NCI-H2081 (cell line): Measurements from ENCODE around the gene MAGED1.

Source experiments
- DNase-seq, 2 experiments: peaks; one replicate each; lab custom pipeline; 2025; lab: John Stamatoyannopoulos, UW

MAGED1 gene

GRCh38 chrX:51892921-51893745 lies at the start of gene MAGED1:
Gene MAGED1, plus strand, starts transcription at chrX:51893623. Its CDS starts 682 bp downstream, at chrX:51894305.
- peak; percentile 93 to 94 for DNase-seq

DNA sequence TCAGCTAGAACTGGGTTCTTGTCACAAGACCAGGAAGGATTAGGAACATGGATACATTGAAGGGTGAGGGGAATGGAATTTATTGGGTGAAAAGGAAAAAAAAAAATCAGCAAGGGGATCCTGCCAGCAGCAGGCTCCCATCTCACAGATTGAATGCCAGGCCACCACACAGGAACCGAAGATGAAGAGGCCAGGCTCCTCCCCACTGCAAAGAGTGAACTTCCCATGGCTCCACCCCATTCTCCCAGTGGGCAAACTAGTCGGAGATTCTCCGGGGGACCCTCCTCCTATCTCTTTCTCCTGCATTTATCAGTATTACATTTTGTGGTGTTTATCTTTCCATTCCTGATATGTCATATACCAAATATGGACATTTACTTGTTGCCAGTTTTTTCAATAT lies 46.0 kb upstream of the MAGED1 start:
- no peak for DNase-seq

DNA sequence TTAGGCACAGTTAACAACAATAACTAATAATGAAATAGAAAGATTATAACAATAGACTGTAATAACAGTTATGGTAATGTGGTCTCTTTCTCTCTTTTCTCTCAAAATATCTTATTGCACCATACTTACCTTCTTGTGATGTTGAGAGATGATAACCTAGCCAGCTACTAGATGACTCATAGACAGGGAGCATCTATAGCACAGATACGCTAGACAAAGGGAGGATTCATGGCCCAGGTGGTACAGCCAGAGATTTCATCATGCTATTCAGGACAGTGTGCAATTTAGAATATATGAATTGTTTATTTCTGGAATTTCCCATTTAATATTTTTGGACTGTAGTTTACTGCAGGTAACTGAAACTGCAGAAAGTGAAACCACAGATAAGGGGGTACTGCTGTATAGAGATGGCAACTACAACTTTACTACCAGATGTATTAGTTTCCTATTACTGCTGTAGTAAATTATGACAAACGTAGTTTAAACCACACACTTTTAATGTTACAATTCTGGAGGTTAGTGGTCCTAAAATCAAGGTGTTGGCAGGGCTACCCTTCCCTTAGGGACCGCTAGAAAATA lies 41.8 kb upstream of the MAGED1 start:
- DNase-seq, result no peak

GRCh38 chrX:51852096-51852495 lies 41.3 kb upstream of the MAGED1 start:
- DNase-seq, result no peak

- no peak for DNase-seq
These were observed 40.8 kb upstream of the MAGED1 start for GRCh38 chrX:51852621-51853020.

DNA sequence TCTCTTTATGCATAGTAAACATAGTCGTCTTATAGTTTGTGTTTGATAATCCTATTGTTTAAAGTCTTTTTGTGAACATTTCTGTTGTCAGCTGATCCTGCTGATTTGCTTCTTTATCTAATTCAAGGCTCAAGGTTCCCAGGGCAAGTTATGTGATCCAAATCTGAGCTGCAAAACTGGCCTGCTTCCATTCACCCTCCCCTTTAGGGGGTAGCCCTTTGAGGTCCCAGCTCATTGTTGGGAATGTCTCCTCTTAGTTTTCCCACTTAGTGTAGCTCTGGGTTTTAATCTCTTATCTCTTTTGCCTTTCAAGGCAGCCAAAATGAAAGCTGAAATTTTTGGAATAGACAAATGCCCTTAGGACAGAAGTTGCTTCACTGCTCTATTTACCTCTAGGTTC lies 40.2 kb upstream of the MAGED1 start:
- DNase-seq, result no peak

DNA sequence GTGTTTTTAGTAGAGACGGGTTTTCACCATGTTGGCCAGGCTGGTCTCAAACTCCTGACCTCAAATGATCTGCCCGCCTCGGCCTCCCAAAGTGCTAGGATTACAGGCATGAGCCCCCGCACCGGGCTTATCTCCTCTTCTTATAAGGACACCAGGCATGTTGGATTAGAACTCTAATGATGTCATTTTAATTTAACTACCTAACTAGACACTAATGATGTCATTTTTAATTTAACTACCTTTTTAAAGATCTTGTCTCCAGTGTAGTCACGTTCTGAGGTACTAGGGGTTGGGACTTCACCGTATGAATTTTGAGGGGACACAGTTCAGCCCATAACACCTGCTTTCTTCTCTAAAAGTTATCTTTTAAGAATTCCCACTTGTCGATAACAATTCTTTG lies 37.7 kb upstream of the MAGED1 start:
- no peak for DNase-seq

DNA sequence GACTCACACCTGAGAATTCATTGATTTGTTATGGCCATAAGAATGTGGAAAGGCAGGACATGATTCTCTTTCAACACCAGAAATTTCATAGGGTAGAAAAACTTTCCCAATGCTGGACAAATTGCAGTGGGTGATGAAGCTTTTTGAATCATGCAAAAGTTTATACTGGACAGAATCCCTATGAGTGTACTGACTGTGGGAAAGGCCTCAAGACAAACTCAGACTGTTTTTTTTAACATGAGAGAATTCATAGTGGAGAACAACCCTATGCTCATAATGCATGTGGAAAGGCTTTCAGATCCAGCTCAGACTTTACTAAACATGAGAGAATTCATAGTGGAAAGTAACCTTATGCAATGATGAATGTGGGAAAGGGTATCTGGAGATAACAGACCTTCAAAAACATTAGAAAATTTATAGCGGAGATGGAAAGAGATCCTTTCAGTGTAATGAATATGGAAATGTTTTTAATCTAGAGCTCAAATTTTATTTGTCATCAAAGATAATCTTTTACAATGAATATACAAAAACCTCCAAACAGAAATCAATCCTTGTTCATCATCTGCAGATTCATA lies 36.2 kb upstream of the MAGED1 start:
- DNase-seq, result no peak

- peak in 1 of 2 experiments; percentile 33 for DNase-seq
These were observed 32.7 kb upstream of the MAGED1 start for GRCh38 chrX:51860679-51861078.

DNA sequence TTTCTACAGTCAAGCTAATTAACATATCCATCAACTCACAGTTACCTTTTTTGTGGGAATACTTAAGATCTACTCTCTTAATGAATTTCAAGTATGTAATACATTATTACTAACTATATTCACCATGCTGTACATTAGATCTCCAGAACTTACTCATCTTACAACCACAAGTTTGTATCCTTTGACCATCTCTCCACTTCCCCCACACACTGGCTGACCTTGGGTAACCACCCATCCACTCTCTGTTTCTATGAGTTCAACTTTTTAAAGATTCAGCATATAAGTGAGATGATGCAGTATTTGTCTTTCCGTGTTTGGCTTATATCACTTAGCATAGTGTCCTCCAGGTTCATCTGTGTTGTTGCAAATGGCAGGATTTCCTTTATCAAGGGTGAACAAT lies 30.5 kb upstream of the MAGED1 start:
- no peak for DNase-seq

DNA sequence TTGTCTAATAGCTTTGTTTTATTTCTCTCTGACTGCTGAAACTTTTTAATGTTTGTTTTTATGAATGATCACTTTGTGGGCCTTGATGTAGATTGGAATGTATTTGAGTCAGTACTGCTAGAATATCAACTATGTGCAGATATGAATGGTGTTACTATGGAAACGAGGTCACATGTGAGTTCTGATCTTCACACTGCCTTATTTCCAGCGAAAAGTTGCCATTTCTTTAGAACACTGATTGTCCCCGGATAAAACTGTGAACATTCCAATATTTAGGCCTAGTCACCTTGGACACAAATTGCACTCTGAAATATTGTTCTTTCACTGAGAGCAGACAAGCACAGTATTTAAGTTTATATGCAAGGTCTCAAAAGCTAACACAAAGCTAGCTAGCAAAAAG lies 27.2 kb upstream of the MAGED1 start:
- DNase-seq, result no peak

- DNase-seq, result no peak
These were observed 25.8 kb upstream of the MAGED1 start for GRCh38 chrX:51867626-51868025.

- no peak for DNase-seq
These were observed 23.1 kb upstream of the MAGED1 start for GRCh38 chrX:51870354-51870753.

DNA sequence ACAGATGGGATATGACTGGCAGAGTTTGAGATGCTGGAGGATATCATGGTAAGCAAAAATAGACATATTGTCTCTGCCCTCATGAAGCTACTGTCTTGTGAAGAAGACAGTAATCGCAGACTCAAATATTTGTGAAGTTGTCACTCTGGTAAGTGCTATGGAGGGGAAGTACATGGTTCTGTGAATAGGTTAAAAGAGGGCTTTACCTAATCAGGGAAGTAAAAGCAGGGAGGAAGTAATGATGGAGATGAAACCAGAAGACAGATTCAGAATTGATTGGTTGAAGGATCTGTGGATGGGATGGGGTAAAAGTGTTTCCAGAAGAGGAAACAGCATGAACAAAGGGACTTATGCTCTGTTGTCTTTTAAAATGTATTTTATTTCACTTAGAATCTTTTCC lies 19.3 kb upstream of the MAGED1 start:
- DNase-seq, result no peak

GRCh38 chrX:51876441-51876840 lies 17.0 kb upstream of the MAGED1 start:
- no peak for DNase-seq

DNA sequence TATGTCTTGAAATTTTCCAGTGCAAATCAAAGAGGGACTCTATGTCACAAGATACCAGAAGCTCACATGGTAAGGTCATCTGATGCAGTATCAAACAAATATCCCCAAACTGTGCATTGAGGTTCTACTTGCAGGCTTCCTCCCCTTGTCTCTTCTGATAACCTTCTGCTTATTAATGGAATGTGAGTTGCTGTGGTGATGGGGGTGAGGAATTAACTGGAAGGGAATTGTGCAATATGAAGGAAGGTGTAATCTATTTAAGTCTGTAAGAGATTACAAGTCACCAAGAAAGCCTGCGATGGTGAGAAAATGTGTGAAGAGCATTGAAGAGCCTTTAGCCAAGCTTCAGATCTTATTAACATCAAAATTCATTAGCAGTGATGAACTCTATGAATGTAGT lies 15.4 kb upstream of the MAGED1 start:
- DNase-seq, result no peak

DNA sequence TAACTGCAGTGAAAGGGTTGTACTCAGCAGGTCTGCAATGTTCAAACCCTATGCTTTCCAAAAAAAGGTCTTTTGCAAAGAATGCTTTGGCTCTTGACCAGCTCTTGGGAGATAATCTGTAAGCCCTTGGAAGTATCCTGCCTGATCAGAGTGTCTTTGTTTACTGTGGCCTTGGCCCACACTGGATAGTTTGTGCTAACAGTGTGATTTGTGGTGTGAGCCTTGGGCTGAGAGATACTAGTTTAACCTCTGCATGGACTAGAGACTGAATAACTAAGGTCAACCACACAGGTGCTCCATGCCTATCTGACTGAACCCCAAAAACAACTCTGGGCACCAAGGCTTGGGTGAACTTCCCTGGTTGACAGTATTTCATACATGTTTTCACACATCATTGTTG lies 3.6 kb upstream of the MAGED1 start:
- DNase-seq, result no peak

GRCh38 chrX:51891245-51891644 lies 2.2 kb upstream of the MAGED1 start:
- no peak for DNase-seq

- DNase-seq, result peak in 1 of 2 experiments; percentile 32
These were observed 1.4 kb upstream of the MAGED1 start for GRCh38 chrX:51891821-51892551.

- peak; percentile 37 to 50 for DNase-seq
These were observed 691 bp downstream of the MAGED1 start for GRCh38 chrX:51893931-51894696.

DNA sequence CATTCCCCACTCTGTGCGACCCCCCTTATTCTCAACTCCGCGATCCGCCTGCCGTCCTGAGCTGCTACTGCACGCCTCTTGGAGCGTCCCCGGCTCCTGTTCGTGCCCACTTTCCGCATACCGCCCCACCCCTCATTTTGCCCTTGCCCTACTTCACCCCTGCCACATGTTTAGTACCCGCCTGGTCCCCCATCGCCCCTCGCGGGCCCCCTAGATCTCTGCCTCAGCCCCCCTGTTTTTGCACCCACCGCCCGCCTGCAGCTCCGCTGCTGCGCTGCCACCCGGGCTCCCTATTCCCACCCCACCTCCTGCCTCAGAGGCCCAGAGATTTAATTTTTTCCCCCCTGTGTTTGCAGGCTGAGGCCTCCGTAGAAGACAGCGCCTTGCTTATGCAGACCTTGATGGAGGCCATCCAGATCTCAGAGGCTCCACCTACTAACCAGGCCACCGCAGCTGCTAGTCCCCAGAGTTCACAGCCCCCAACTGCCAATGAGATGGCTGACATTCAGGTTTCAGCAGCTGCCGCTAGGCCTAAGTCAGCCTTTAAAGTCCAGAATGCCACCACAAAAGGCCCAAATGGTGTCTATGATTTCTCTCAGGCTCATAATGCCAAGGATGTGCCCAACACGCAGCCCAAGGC lies 1.4 kb downstream of the MAGED1 start:
- DNase-seq, result peak; percentile 25 to 49
